HG03196 (cell line): ENCODE results near the gene ANLN.
"Not testable (repeated sequence)": the region's sequence is repeated elsewhere in the genome, so short reads cannot be mapped to it uniquely, and the experiment has no call there.

Source experiments
- ATAC-seq: cut with Tn5 transposase; IDR thresholded peaks from one replicate; pipeline ENCODE4 v1.9.1; 2021; ENCODE audit not compliant: unreplicated experiment

ANLN gene

DNA sequence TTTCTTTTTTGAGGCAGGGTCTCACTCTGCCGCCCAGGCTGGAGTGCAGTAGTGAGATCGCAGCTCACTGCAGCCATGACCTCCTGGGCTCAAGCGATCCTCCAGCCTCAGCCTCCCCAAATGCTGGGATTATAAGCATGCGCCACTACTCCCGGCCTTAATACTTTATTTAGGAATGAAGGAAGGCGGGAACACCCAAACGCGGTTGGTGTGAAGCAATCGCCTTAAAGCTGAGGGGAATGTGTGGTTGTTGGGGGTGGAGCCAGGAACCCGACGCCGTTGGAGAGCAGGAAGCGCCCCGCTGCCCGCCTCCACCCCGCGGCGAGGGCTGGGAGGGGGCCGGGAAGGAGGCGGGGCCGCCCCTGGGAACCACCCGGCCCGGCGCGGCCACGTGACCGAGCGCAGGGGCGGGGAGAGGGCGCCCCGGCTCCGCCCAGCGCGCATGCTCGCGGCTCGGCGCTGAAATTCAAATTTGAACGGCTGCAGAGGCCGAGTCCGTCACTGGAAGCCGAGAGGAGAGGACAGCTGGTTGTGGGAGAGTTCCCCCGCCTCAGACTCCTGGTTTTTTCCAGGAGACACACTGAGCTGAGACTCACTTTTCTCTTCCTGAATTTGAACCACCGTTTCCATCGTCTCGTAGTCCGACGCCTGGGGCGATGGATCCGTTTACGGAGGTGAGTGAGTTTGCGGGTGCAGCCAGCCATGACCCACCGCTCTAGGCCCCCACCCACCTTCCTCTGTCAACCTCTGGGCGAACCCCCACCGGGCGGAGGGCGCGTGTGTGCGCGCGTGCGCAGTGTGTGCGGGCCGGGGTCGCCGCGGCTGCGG lies at the start of gene ANLN:
TSS of gene ANLN (plus strand) at position 492 of the 828 bp plus-strand sequence. CDS start at position 657, 165 bp downstream.
- ATAC-seq: peak; percentile 79

DNA sequence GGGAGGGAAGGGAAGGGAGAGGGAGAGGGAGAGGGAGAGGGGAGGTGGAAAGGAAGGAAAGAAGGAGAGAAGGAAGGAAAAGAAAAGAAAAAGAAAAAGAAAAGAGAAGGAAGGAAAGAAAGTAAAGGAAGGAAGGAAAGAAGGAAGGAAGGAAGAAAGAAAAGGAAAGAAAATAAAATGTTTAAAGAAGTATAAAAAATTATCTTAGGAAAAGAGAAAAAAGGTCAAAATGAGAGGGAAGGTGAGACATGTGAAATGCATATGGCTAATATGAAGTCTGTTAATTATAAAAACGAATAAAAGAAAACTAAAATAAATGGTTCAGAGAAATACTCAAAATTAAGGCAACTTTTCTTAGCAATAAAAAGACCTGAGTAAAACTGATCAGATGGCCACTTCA lies 46.1 kb upstream of the ANLN start:
- ATAC-seq: no peak

DNA sequence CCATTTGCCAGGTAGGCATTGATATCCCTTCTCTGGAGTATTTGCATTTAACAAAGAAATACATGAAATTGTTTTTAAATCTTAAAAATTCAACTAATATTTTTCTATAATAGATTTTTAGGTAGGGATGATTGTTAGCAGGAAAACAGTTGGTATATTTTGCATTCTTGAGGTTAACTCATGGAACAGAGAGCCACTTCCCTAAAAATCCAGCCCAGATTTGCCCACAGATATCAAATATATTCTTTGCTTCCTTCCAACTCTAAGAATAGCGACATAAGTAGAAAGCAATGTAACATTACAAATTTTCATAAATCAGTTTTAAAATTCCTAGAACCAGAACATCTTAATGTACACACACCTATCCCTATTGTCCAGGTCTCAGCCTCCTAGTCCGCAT lies 45.0 kb upstream of the ANLN start:
- no peak for ATAC-seq

DNA sequence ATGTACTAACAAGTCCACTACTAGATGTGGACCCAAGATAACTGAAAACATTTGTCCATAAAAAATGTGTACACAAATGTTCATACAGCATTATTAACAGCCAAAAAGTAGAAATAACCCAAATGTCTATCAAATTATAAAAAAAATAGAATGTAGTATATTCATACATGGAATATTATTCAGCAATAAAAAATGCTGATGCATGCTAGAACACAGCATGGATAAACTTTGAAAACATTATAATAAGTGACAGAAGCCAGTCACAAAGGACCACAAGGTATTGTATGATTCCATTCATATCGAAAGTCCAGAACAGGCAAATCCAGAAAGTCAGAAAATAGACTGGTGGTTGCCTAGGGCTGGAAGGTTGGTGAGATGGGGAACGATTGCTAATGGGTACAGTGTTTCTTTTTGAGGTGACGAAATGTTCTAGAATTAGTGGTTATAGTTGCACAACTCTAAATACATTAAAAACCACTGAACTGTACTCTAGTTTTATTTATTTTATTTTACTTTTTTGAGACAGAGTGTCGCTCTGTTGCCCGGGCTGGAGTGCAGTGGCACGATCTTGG lies 43.3 kb upstream of the ANLN start:
- no peak for ATAC-seq

GRCh38 chr7:36348256-36348655 lies 41.4 kb upstream of the ANLN start:
- ATAC-seq: no peak

- ATAC-seq: no peak
Measured at GRCh38 chr7:36348771-36349170, 40.9 kb upstream of the ANLN start.

GRCh38 chr7:36349626-36350025 lies 40.0 kb upstream of the ANLN start:
- ATAC-seq: no peak

DNA sequence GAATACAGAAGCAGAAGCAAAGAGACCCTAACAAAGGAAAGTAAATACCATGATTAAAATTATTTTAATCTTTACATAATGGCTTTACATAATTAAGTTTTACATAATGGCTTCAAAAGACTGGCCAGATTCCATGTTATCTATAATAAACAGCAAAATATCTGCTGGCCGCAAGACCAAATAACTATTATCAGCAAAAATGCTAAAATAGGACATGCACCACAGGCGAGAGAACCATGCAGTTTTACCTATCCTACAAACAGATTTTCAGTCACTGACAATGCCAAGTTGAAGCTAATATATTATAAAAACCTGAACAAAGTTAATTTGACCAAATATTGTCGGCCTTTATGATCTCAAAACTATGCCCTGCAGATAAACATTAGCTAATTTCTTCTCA lies 34.2 kb upstream of the ANLN start:
- ATAC-seq: no peak

- no peak for ATAC-seq
Measured at GRCh38 chr7:36357054-36357453, 32.6 kb upstream of the ANLN start.

DNA sequence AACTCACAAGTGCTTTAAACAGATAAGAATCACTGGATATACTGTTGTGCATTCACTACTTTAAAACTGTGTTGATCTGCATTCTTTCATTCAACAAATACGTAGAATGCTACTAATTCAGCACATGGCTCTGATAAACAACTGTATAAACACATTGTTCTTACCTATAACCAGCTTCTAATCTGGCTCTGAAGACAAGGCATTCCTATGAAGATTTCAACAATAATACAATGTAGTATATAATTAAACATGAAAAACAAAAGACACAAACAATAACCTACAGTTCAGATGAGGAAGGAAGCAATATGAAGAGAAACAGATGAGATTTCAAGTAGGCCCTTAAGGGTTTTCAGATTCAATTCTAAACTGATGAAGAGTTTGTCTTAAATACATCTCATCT lies 31.1 kb upstream of the ANLN start:
- no peak for ATAC-seq

DNA sequence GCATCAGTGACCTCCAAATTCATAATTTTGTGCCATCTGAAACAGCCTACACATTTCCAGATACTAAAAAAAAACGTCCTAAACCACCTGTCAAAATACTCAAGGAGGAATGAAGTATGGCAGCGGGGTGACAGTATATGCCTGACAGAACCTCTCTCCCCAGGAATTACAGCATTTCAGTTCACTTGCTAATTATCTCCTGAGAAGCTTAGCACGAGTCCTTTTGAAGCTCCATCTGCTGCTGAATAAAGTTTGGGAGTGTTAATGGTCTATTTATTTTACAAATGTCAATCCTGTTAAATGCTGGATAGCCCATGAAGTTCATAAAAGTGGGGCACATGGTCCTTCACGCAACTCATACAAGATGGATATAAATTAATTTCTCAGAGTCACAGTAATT lies 29.4 kb upstream of the ANLN start:
- no peak for ATAC-seq

- ATAC-seq: no peak
Measured at GRCh38 chr7:36361227-36361626, 28.4 kb upstream of the ANLN start.

- no peak for ATAC-seq
Measured at GRCh38 chr7:36363515-36363914, 26.1 kb upstream of the ANLN start.

DNA sequence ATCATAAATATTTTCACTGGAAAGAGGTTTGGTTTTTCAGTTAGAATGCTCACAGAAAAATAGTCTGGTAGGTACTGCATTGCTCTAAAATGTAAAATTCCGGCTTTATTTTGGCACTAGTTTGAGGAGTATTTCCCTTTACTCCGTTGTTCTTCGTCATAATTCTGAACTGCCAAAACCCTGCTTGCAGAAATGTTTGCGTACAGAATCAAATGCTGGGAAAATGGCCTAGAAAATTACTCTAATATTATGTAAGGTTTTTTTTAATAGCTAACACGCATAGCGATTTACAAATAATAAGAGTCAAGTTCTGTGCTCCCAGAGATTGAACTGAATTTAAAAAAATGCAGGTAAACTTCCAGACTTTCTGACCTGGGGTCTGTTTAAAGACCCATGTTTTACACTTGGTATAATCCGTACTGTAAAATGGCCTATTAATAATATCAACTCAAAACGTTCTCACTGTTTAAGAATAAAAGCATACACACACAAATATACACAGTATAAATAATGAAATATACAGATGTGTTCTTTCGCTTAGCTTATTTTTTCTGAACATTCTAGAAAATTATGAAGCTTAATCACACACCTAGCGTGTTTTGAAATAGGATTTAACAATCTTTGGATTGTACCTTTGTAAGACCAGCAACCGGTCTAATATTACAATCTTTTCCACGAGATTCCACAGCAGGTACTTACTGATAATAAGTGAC lies 23.5 kb upstream of the ANLN start:
- ATAC-seq: no peak

- peak; percentile 98 for ATAC-seq
Measured at GRCh38 chr7:36366718-36367560, 22.7 kb upstream of the ANLN start.

DNA sequence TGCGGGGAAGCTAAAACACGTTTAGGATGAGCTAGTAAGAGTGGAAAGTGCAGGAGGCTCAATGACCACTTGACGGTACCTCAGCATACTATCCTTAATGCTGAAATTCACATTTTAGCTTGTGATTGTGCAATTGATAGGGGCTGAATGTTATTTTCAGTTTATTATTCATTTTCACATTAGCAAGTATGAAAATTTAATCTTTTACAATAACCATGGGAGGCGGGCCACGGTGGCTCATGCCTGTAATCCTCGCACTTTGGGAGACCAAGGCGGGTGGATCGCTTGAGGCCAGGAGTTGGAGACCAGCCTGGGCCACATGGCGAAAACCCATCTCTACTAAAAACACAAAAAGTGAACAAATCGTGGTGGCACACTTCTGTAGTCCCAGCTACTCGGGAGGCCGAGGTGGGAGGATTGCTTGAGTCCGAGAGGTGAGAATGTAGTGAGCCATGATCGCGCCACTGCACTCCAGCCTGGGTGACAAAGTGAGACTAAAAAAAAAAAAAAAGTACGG lies 22.0 kb upstream of the ANLN start:
- ATAC-seq: no peak

DNA sequence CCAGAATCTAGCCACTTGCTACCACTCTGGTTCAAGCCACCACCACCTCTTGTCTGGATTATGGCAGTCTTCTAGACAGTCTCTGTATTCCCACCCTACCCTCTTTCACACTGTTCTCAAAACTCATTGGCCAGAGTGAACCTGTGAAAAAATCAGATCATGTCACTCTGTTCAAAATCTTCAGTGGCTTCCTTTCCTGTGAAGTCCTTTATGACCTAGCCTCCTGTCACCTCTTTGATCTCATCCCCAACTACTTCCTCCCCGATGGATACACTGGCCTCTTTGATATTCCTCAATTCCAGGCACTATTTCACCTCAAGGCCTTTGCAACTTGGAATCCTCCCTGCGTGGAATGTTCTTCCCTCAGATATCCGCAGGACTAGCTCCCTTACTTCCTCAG lies 21.2 kb upstream of the ANLN start:
- no peak for ATAC-seq

GRCh38 chr7:36369171-36369570 lies 20.5 kb upstream of the ANLN start:
- ATAC-seq: no peak

- ATAC-seq: no peak
Measured at GRCh38 chr7:36370046-36370445, 19.6 kb upstream of the ANLN start.

DNA sequence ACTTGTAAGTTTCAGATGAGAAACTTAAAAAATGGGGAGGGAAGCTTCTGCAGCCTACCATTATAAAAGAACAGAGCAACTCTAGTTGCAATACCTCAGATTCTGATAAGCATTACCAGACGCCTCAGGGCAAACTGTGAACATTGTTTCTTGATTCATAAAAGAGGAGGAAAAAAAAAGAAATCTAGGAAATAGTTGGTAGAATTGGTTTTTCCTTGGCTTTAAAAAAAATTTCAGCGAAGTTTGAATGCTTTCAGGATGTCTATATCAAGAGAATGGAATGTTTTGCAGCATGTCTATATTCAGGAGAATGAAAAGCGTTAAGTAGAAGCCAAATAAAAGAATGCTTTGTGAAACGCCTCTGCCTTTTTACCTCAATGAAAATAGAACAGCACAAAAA lies 17.5 kb upstream of the ANLN start:
- no peak for ATAC-seq

DNA sequence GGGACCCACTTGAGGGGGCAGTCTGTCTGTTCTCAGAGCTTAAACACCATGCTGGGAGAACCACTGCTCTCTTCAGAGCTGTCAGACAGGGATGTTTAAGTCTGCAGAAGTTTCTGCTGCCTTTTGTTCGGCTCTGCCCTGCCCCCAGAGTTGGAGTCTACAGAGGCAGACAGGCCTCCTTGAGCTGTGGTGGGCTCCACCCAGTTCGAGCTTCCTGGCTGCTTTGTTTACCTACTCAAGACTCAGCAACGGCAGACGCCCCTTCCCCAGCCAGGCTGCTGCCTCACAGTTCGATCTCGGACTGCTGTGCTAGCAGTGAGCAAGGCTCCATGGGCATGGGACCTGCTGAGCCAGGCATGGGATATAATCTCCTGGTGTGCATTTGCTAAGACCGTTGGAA lies 11.1 kb upstream of the ANLN start:
- not testable (repeated sequence) for ATAC-seq
